Measurements from ENCODE around the gene HINFP.
"Not testable (repeated sequence)": the region's sequence is repeated elsewhere in the genome, so short reads cannot be mapped to it uniquely, and the experiment has no call there.

The HINFP gene

GRCh38 chr11:119155733-119156492, 34.5 kb downstream of the HINFP start:
- no peak for DNase-seq (ENCODE audit: low read depth)

- DNase-seq (ENCODE audit: low read depth), result no peak
Measured at GRCh38 chr11:119156496-119156895, 35.1 kb downstream of the HINFP start.

GRCh38 chr11:119157063-119157462, 35.7 kb downstream of the HINFP start:
- no peak for DNase-seq (ENCODE audit: low read depth)

- no peak for DNase-seq (ENCODE audit: low read depth)
Measured at GRCh38 chr11:119158467-119158866, 37.1 kb downstream of the HINFP start.

GRCh38 chr11:119160151-119160550, 38.8 kb downstream of the HINFP start:
- no peak for DNase-seq (ENCODE audit: low read depth)

GRCh38 chr11:119161871-119162270, 40.5 kb downstream of the HINFP start:
- DNase-seq (ENCODE audit: low read depth), result no peak

GRCh38 chr11:119166368-119167076, 45.1 kb downstream of the HINFP start:
- no peak for DNase-seq (ENCODE audit: low read depth)

GRCh38 chr11:119167077-119167458, 45.7 kb downstream of the HINFP start:
- not testable (repeated sequence) for DNase-seq (ENCODE audit: low read depth)

GRCh38 chr11:119167933-119168332, 46.6 kb downstream of the HINFP start:
- DNase-seq (ENCODE audit: low read depth), result no peak

- DNase-seq (ENCODE audit: low read depth), result peak; percentile 69
Measured at GRCh38 chr11:119168471-119169281, 47.3 kb downstream of the HINFP start, which contains the start of gene NLRX1. TSS of gene NLRX1 (plus strand) at chr11:119168725. CDS start at chr11:119171404, 2,679 bp downstream.

- peak; percentile 7 for DNase-seq (ENCODE audit: low read depth)
Measured at GRCh38 chr11:119169282-119169719, 47.9 kb downstream of the HINFP start.

GRCh38 chr11:119172513-119172912, 51.1 kb downstream of the HINFP start:
- DNase-seq (ENCODE audit: low read depth), result no peak

GRCh38 chr11:119173453-119173852, 52.1 kb downstream of the HINFP start:
- no peak for DNase-seq (ENCODE audit: low read depth)

- no peak for DNase-seq (ENCODE audit: low read depth)
Measured at GRCh38 chr11:119175493-119176077, 54.2 kb downstream of the HINFP start.

GRCh38 chr11:119178166-119178680, 56.8 kb downstream of the HINFP start:
- no peak for DNase-seq (ENCODE audit: low read depth)

- no peak for DNase-seq (ENCODE audit: low read depth)
Measured at GRCh38 chr11:119179342-119179741, 58.0 kb downstream of the HINFP start.

- no peak for DNase-seq (ENCODE audit: low read depth)
Measured at GRCh38 chr11:119179983-119180382, 58.6 kb downstream of the HINFP start.

GRCh38 chr11:119180729-119181676, 59.6 kb downstream of the HINFP start:
- no peak for DNase-seq (ENCODE audit: low read depth)

- DNase-seq (ENCODE audit: low read depth), result no peak
Measured at GRCh38 chr11:119181677-119182412, 60.5 kb downstream of the HINFP start.

- DNase-seq (ENCODE audit: low read depth), result not testable (repeated sequence)
Measured at GRCh38 chr11:119184399-119184798, 63.0 kb downstream of the HINFP start.
